GM08714 (cell line): ENCODE results near the gene CSRP3.

Source experiments
- H3K4me3 ChIP-seq: fragments of 200-500 bp; sonication (Bioruptor generic); 2 replicates; pipeline ENCODE4 v1.5.1; 2014; ENCODE audit warnings: mild to moderate bottlenecking, low read length, inconsistent platforms
- ZNF274 ChIP-seq: IDR thresholded peaks from 2 replicates; pipeline ENCODE4 v1.6.1; 2012; ENCODE audit warnings: mild to moderate bottlenecking, low read depth, low read length

Gene CSRP3

DNA sequence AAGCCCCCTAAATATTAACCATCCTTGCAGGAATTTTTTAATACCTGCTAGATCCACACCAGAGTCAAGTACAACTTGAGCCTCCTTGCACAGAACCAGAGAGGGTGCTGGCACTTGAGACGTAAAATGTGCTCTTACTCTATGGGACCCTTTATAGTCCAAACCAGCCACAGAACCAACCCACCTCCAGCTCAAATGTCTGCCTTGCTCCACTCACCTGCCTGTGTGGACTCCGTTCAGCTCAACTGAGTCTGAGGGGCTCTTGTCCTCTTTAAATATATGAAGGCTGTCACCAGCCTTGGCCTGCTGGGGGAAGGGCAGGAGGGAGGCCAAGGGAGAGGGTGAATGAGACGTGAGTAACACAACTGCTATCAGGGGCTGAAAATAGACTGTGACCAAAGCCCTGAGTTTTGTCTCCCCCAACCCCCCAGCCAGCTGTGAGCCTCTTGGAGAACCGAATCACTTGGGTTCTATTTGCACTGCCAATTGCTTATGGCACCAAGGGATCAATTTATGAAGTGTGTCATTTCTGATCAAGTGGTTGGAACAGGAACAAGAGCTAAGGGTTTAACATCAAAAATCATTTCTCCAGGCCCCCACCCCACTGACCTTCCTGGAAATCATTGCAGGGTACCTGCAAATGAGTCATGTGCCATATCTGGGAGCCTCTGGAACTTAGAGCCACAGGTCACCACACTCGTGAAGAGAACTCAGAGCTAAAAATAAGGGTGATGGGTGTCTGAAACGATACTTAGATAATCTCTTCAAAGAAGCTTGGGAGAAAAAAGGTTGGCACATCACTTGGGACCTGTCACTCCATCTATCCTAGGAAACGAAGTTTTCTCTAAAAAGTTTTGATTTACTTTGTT is at the start of gene CSRP3:
CSRP3 (minus strand) TSS at position 247 of the 869 bp plus-strand sequence. CDS start 9,535 bp downstream, outside the sequence.
- TF ChIP-seq ZNF274 = no peak
- H3K4me3 ChIP-seq = no peak within 1 kb of the TSS

DNA sequence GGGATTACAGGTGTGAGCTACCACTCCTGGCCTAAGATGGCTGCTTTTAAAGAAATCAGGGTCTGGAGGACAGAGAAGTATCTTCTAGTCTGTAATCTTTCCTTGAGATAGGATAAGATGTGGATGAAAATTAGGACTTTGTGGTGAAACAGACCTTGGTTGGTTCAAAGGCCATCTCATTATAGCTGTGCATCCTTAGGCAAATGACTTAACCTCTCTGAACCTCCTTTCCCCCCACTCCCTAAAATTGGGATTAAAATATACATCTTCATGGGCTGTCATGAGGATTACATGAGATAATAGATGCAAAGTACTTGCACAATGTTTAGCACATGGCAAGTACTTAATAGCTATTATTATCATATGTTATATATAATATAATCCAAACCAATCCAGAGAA is 49.8 kb upstream of the CSRP3 start:
- no peak for TF ChIP-seq ZNF274
- no peak overlapping the region for H3K4me3 ChIP-seq

DNA sequence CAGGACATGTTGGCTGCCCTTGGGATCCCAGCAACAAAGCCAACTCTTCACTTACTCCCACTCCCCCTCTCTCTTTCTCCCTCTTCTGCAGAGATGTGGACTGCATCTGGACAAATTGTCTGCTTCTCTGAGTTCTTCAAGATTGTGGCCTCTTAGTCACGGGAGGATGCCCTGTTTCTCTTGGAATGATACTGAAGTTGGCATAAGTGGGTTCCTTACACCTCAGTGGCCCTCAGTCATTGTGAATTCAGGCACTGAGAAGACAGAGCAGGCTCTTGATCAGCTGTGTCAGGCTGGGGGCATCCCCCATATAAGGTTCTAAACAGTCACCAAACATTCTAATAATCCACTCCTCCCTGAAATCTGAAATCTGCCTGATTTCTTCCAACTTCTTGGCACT is 45.0 kb upstream of the CSRP3 start:
- no peak overlapping the region for H3K4me3 ChIP-seq
- TF ChIP-seq ZNF274 = no peak

DNA sequence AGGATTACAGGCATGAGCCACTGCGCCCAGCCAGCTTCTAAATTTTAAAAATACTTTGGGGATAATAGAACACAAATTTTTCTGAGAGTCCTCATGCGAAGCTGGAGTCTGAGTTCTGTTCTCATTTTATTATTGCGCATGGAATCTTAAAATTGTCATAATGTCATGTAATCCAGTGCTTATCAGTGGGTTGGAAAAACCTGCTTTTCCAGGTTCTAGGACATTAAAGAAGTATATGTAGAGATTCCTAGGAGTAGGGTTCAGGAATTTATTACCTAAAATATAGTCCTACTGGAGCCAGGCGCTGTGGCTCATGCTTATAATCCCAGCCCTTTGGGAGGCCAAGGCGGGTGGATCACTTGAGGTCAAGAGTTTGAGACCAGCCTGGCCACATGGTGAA is 43.6 kb upstream of the CSRP3 start:
- TF ChIP-seq ZNF274 = no peak
- H3K4me3 ChIP-seq = no peak overlapping the region

DNA sequence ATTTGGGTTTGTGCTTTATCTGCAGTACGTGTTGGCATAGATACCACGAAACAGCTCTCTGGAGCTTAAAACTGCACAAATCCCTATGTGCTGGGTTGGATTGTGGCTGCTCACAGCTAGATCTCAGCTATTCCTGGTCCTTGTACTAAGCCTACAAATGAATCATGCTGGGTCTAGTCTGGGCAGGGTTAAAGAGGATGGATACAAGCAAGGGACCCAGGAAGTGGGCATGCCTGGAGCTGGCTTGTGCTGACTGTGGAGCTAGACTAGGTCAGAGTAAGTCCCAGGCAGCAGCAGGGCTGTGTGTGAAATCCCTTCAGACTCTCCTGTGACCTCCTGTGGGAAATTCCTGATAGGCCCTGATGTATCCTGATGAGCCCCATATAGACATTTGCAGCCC is 42.8 kb upstream of the CSRP3 start:
- H3K4me3 ChIP-seq = no peak overlapping the region
- TF ChIP-seq ZNF274 = no peak

DNA sequence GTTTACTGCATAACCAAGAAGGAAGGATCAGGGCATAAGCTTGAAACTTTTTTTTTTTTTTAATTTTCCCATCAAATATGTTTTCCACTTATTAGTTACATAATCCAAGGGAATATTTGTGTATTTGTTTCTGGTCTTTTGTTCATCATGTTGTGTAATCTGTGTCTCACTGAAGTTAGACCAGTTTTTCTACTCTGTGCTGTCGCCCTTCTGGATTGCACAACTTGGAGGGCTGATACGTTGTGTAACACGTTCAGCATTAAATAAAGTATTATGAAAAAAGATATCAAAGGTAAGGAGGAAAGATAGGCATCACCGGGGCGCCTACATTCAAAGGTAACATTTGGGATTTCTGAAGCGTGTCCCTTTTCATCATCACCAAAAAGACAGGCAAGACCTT is 42.3 kb upstream of the CSRP3 start:
- H3K4me3 ChIP-seq = no peak overlapping the region
- TF ChIP-seq ZNF274 = no peak

DNA sequence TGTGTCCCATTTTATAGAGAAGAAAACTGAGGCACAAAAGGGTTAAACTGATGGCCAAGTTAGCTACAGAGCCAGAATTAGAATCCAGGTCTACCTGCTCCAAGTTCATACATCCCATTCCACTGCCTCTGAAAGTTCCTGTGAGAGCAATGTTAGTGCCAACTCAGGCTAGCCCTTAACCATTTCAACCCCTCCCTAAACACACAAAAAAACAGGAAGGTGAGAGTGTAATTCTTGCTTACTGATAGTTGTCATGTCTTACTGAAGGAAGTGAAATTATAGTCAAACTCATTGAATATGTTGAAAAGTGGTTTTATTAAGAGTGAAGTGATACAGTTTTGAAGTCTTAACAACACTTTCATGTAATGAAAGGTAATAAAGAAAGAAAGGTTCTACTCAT is 41.8 kb upstream of the CSRP3 start:
- TF ChIP-seq ZNF274 = no peak
- H3K4me3 ChIP-seq = no peak overlapping the region

DNA sequence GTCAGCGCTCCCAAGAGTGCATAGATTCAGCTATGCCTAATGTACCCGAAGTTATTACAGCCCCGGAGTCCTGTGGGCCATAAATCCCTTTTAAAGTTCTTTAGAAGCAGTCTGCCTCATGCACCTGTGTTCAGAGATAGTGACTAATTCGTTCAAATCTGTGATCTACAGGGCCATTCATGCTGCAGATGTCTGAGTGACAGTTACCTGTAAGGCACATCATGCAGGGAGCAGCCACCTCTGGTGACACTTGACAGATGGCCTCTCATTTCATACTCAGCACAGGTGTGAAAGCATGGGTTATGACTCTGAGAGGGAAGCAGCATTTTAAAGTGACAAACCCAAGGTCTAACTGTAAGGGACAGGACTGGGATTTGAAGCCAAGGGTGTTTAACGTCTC is 41.4 kb upstream of the CSRP3 start:
- no peak overlapping the region for H3K4me3 ChIP-seq
- no peak for TF ChIP-seq ZNF274

DNA sequence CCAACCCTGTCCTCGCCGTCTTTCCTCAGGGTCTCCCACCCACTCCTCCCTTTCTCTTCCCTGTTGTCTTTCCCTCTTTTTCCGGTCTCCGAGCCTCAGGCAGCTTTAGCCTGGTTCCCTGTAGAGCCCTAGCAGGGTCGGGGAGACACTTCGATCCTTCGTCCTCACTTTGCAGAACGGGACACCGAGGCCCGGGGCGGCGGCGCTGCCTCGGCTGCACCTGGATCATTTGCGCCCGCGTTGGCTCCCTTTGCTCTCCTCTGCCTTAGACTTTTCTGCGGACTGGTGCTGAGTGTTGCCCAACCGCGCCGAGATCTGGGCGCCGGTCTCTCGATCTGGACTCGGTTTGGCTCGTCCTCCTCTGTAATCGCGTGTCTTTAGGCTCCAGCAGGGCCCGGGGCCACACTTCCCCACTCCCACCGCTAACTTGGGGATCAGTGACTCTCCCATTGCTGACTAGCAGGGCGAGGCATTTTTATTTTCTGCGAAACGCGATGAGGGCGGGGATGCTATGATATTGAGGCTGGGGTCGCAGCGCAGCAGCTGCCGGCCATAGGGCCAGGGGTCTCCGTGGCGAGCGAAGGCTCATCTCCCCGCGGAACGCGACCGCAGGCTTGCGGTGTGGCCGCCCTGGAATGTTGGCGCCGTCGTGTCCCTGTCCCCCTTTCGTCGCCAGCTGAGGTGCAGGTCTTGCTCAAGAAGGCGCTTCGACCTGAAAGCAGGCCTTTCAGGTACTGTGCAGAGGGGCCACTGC is 40.6 kb upstream of the CSRP3 start:
- H3K4me3 ChIP-seq = peak overlapping the region; percentile 88; the same call in 1 of the 2 replicates
- TF ChIP-seq ZNF274 = no peak

DNA sequence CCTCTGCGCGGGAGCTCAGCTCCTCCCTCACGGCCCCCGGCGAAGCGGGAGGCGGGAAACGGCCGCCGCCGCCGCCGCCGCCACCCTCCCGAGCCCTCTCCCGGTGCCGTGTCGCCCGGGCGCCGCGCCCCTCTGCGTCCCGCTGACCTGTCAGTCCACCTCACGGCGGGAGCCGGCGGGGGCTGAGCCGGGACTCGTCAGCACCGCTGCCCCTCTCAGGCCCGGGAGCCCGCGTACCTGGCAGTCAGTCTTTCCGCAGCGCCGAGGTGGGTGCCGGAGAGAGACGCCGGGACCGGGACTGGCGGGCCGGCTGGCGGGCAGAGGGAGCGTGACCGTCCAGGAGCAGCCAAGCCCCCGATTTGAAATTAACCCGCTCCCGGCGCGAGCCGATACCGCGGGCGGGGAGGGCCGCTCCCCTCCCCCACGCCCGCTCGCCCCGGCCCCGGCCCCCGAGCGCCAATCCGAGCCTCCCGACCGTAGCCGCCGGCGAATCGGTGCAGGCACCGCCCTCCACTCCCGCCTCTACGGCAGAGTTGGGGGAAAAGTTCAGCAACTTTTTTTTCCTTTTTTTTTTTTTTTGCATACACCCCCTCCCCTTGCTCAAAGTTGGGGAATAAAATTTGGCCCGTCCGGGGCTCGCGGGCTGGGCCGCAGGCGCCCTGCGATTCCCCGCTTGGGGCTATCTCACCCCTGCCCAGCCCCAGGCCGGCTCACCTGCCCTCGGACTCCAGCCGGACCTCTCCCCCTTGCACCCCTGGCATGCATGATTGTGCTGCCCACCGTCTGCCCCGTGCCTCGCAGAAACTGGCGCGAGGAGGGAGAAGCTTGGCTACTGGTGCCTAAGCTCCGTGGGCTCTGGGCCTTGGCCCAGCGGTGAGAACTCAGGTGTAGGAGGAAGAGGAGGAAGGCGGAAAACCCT is 39.7 kb upstream of the CSRP3 start:
- peak overlapping the region; percentile 88; the same call in 1 of the 2 replicates for H3K4me3 ChIP-seq
- TF ChIP-seq ZNF274 = no peak

DNA sequence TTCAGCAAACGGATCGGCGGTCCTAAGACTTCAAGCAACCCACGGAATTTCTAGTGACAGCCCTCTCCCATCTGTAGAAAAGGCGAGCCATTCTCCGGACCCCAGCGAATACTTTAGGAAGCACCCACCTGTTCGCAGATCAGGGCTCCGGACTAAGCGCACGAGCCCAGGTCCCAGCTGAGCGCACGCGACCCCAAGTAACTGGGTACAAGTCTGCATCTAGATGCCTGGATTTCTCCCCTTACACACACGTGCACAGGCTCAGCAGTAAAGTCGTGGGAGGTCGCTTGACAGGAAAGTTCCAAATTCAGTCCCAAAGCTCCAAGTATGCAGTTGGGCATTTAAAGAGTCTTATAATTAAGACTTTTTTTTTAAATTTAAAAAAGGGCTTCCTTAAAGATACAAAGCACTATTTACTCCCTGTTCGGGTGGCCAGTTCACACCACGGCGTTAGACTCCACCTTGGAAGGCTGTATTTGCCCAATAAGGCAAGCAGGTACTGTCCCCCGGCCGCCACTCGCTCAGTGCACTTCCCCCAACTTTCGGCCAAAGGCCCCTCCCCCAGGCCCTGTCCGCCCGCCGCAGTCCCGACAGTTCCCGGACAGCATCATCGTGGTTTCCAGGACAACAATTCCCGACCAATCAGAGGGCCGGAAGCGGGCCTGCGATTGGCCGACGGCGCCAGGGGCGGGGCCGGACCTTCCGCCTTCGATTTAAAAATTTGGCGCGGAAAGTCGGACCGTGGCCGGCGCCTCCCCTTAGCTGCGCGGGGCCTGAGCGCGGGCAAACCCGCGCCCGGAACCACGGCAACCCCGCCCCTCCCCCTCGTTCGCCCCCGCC is 38.9 kb upstream of the CSRP3 start, which contains the start of gene E2F8:
E2F8 (minus strand) TSS at position 526 of the 840 bp plus-strand sequence. CDS start 824 bp downstream, outside the sequence.
- H3K4me3 ChIP-seq = peak within 1 kb of the TSS; percentile 88
- TF ChIP-seq ZNF274 = no peak

DNA sequence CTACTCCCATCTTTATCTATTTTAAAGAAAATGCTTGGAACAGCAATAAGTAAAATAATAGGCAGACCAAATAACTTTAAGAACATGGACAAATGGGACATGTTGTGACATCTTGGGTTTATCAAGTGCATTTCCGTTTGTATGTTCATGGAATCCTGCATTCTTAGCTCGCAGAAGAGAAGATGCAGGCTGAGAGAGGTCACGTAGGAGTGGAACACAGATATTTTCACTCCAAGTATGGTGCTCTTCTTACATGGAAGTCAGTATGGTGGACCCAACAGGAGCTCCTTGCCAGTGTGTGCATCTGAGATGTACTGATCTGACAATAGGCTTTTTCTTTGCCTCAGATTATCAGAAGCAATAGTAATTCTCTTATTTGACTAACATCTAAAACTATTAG is 37.3 kb upstream of the CSRP3 start:
- peak overlapping the region; percentile 68 for H3K4me3 ChIP-seq
- TF ChIP-seq ZNF274 = no peak

DNA sequence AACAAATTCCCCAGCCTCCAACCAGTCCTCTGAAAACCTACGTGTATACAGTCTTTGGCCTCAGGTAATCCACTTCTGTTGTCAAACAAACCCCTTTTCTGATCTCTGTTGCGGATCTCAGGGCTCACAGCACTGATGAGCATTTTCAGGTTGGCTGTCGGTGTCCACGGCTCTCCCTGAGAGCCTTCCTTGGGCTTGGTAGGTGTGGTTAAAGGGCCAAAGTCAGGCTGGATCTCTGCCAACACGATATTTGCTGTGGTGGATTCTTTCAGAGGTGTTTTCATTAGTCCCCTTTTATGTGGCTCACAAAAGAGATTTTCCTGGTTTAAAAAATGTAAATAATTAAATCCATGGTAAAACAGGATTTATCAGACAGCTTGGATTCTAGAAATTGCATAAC is 36.0 kb upstream of the CSRP3 start:
- no peak for TF ChIP-seq ZNF274
- no peak overlapping the region for H3K4me3 ChIP-seq
